ENCODE results near the gene WAPL. TPM values are rescaled to one million over a fixed set of nuclear protein-coding genes. Genes with fewer than 3 reads are reported as not detected.

The WAPL gene
- total RNA-seq, 1 experiment from 2014 or later, result 48.0 TPM

DNA sequence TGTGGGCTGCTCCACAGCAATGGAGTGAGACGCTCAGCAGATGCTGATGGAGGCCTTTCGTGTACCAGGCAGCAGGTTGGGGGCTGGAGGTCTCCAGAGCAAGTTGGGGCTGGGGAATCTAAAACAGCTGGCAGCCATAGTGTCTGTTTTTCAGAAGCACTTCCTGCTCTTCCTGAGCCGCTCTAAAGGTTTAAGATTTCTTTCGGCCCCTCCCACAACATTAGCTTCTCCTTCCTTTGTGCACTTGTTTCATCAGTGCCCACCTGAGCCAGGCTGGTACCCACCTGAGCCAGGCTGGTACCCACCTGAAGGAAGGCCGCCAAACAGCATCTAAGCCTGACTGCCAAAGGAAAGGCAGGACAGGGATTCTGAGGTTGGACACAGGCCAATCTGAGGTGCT, 18.4 kb upstream of the WAPL start (continued):
- TF ChIP-seq, protein P1, sequence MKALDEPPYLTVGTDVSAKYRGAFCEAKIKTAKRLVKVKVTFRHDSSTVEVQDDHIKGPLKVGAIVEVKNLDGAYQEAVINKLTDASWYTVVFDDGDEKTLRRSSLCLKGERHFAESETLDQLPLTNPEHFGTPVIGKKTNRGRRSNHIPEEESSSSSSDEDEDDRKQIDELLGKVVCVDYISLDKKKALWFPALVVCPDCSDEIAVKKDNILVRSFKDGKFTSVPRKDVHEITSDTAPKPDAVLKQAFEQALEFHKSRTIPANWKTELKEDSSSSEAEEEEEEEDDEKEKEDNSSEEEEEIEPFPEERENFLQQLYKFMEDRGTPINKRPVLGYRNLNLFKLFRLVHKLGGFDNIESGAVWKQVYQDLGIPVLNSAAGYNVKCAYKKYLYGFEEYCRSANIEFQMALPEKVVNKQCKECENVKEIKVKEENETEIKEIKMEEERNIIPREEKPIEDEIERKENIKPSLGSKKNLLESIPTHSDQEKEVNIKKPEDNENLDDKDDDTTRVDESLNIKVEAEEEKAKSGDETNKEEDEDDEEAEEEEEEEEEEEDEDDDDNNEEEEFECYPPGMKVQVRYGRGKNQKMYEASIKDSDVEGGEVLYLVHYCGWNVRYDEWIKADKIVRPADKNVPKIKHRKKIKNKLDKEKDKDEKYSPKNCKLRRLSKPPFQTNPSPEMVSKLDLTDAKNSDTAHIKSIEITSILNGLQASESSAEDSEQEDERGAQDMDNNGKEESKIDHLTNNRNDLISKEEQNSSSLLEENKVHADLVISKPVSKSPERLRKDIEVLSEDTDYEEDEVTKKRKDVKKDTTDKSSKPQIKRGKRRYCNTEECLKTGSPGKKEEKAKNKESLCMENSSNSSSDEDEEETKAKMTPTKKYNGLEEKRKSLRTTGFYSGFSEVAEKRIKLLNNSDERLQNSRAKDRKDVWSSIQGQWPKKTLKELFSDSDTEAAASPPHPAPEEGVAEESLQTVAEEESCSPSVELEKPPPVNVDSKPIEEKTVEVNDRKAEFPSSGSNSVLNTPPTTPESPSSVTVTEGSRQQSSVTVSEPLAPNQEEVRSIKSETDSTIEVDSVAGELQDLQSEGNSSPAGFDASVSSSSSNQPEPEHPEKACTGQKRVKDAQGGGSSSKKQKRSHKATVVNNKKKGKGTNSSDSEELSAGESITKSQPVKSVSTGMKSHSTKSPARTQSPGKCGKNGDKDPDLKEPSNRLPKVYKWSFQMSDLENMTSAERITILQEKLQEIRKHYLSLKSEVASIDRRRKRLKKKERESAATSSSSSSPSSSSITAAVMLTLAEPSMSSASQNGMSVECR (CRISPR knock-in tag; IDR thresholded peaks at IDR 0.05; ENCODE audit: borderline replicate concordance), result no peak
- TF ChIP-seq TEAD1 (CRISPR knock-in tag; IDR thresholded peaks at IDR 0.05), result no peak
- TF ChIP-seq SP1 (CRISPR knock-in tag; conservative IDR thresholded peaks at IDR 0.05), result no peak
- no peak for TF ChIP-seq PREB (CRISPR knock-in tag; IDR thresholded peaks at IDR 0.05; ENCODE audit: borderline replicate concordance)
- TF ChIP-seq, protein P2, sequence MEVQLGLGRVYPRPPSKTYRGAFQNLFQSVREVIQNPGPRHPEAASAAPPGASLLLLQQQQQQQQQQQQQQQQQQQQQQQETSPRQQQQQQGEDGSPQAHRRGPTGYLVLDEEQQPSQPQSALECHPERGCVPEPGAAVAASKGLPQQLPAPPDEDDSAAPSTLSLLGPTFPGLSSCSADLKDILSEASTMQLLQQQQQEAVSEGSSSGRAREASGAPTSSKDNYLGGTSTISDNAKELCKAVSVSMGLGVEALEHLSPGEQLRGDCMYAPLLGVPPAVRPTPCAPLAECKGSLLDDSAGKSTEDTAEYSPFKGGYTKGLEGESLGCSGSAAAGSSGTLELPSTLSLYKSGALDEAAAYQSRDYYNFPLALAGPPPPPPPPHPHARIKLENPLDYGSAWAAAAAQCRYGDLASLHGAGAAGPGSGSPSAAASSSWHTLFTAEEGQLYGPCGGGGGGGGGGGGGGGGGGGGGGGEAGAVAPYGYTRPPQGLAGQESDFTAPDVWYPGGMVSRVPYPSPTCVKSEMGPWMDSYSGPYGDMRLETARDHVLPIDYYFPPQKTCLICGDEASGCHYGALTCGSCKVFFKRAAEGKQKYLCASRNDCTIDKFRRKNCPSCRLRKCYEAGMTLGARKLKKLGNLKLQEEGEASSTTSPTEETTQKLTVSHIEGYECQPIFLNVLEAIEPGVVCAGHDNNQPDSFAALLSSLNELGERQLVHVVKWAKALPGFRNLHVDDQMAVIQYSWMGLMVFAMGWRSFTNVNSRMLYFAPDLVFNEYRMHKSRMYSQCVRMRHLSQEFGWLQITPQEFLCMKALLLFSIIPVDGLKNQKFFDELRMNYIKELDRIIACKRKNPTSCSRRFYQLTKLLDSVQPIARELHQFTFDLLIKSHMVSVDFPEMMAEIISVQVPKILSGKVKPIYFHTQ (CRISPR knock-in tag; IDR thresholded peaks at IDR 0.05), result no peak
- no peak for TF ChIP-seq ETV6 (CRISPR knock-in tag; IDR thresholded peaks at IDR 0.05)
- TF ChIP-seq CBFB (CRISPR knock-in tag; IDR thresholded peaks at IDR 0.05; ENCODE audit: low read depth), result no peak

GRCh38 chr10:86538547-86538946, 17.0 kb upstream of the WAPL start:
- Mint-ChIP-seq H3K27me3 (ENCODE audit: low read depth) (peaks cover 28% of the 10 kb centered on the region), H3K9me3 (peaks cover 8% of the 10 kb centered on the region; the same call in 1 of the 2 replicates), H3K27ac (no peak overlapping the region), H3K4me3 (no peak overlapping the region), H3K36me3 (no peaks in the 10 kb centered on the region), H3K4me1 (peaks cover 20% of the 10 kb centered on the region)
- ChIA-PET CTCF (no interaction called here), POLR2A (no interaction called here)
- ATAC-seq, result no peak
- DNase-seq (ENCODE audit: low spot score), result no peak
- no peak for TF ChIP-seq RORB (CRISPR knock-in tag; IDR thresholded peaks at IDR 0.05)
- TF ChIP-seq ESRRA (CRISPR knock-in tag; IDR thresholded peaks at IDR 0.05; ENCODE audit: borderline replicate concordance), result no peak
- no peak for TF ChIP-seq KAT7 (CRISPR knock-in tag; IDR thresholded peaks at IDR 0.05; ENCODE audit: borderline replicate concordance)
- TF ChIP-seq MLX (CRISPR knock-in tag; IDR thresholded peaks at IDR 0.05), result no peak
- no peak for TF ChIP-seq HMGA2 (CRISPR knock-in tag; IDR thresholded peaks at IDR 0.05)
- TF ChIP-seq CREB1 (CRISPR knock-in tag; IDR thresholded peaks at IDR 0.05), result no peak
- no peak for TF ChIP-seq NFE2L1 (CRISPR knock-in tag; IDR thresholded peaks at IDR 0.05)
- TF ChIP-seq, protein P3, sequence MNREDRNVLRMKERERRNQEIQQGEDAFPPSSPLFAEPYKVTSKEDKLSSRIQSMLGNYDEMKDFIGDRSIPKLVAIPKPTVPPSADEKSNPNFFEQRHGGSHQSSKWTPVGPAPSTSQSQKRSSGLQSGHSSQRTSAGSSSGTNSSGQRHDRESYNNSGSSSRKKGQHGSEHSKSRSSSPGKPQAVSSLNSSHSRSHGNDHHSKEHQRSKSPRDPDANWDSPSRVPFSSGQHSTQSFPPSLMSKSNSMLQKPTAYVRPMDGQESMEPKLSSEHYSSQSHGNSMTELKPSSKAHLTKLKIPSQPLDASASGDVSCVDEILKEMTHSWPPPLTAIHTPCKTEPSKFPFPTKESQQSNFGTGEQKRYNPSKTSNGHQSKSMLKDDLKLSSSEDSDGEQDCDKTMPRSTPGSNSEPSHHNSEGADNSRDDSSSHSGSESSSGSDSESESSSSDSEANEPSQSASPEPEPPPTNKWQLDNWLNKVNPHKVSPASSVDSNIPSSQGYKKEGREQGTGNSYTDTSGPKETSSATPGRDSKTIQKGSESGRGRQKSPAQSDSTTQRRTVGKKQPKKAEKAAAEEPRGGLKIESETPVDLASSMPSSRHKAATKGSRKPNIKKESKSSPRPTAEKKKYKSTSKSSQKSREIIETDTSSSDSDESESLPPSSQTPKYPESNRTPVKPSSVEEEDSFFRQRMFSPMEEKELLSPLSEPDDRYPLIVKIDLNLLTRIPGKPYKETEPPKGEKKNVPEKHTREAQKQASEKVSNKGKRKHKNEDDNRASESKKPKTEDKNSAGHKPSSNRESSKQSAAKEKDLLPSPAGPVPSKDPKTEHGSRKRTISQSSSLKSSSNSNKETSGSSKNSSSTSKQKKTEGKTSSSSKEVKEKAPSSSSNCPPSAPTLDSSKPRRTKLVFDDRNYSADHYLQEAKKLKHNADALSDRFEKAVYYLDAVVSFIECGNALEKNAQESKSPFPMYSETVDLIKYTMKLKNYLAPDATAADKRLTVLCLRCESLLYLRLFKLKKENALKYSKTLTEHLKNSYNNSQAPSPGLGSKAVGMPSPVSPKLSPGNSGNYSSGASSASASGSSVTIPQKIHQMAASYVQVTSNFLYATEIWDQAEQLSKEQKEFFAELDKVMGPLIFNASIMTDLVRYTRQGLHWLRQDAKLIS (CRISPR knock-in tag; IDR thresholded peaks at IDR 0.05; ENCODE audit: borderline replicate concordance), result no peak
- no peak for TF ChIP-seq ATF1 (CRISPR knock-in tag; IDR thresholded peaks at IDR 0.05)
- TF ChIP-seq FOXK1 (CRISPR knock-in tag; IDR thresholded peaks at IDR 0.05), result no peak
- TF ChIP-seq SMAD3 (CRISPR knock-in tag; IDR thresholded peaks at IDR 0.05; ENCODE audit: borderline replicate concordance), result no peak
- TF ChIP-seq, protein P4, sequence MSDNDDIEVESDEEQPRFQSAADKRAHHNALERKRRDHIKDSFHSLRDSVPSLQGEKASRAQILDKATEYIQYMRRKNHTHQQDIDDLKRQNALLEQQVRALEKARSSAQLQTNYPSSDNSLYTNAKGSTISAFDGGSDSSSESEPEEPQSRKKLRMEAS (CRISPR knock-in tag; IDR thresholded peaks at IDR 0.05), result no peak
- TF ChIP-seq ZNF425 (CRISPR knock-in tag; conservative IDR thresholded peaks at IDR 0.05), result no peak
- TF ChIP-seq TCF7 (CRISPR knock-in tag; IDR thresholded peaks at IDR 0.05; ENCODE audit: low read depth), result no peak

Measured in WTC11 (cell line).